GM21367 (cell line): ENCODE results near the gene SUCO.
"Not testable (repeated sequence)": the region's sequence is repeated elsewhere in the genome, so short reads cannot be mapped to it uniquely, and the experiment has no call there.

ENCODE experiments used
- ATAC-seq: cut with Tn5 transposase; IDR thresholded peaks from one replicate; pipeline ENCODE4 v1.9.1; 2021; ENCODE audit not compliant: unreplicated experiment

SUCO gene

DNA sequence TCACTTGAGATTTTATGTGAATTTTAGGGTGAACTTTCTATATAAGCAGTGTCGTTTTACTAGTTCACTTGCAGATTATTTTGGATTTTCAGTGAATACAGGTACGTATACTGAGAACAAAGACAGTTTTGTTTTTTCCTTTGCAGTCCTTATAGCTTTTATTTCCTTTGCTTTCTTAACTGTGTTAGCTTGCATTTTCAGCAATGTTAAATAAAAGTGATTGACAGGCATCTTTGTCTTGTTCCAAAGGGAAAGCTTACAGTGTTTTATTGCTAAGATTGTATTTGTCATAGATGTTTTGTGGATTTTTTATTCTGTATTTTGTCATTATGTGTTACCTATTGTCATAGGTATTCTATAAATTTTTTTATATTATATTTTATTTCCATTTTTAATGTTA, 72.7 kb downstream of the SUCO start:
- no peak for ATAC-seq

GRCh38 chr1:172607145-172607544, 74.2 kb downstream of the SUCO start:
- ATAC-seq, result no peak

- no peak for ATAC-seq
Measured at GRCh38 chr1:172608098-172608601, 75.2 kb downstream of the SUCO start.

- no peak for ATAC-seq
Measured at GRCh38 chr1:172609528-172609927, 76.6 kb downstream of the SUCO start.

GRCh38 chr1:172612478-172612877, 79.5 kb downstream of the SUCO start:
- no peak for ATAC-seq

DNA sequence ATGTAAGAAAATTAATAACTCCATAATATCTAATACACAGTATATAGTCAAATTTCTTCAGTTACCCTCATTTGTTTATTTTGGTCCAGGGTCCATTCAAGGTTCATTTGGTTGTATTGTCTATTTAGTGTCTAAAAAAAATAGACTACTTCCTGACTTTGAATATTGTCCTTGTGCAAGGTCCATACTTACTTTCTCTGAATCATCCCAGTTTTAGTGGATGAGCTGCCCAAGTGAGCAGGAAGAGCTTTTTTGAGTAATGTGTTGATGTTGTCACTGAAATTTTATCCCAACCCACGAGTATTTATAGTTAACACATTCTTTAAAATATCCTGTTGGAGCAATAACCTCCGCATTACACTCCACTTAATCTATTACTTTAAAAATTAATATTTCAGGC, 80.3 kb downstream of the SUCO start:
- ATAC-seq, result no peak

DNA sequence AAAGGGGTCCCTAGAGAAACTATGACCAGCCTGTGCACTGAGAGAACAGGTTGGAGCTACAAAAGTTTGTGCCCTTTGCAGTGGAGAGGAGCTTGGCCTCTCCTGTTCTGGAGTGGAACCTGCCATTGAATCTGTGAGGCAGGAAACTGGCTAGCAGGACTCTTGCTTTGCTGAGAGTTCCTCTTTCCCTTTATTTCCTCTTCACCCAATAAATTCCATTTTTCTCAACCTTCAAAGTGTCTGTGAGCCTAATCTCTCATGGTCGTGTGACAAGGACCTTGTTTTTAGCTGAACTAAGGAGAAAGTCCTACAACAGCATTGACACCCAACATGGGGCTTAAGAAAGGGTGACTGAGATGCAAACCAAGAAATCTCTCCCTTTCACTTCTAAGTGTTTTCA, 83.2 kb downstream of the SUCO start:
- ATAC-seq, result no peak

- no peak for ATAC-seq
Measured at GRCh38 chr1:172616636-172617035, 83.7 kb downstream of the SUCO start.

- not testable (repeated sequence) for ATAC-seq
Measured at GRCh38 chr1:172620603-172621002, 87.7 kb downstream of the SUCO start.

DNA sequence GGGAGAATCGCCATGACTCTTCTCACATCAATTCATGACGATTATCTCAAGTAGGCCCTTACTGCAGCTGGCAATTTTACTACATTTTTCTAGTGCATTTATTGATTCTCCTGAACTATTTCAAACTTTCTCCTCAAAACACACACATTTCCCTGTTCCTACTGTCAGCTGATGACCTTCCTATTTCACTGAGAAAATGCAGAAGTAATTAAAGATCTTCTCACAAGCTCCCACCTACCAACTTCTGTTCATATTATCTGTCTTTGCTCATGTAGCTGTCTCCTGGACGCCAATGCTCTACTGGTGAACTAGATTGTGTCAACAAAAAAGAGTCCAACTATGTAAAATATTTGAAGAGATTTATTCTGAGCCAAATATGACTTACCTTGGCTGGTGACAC, 89.6 kb downstream of the SUCO start:
- ATAC-seq, result no peak

GRCh38 chr1:172623748-172624147, 90.8 kb downstream of the SUCO start:
- no peak for ATAC-seq

DNA sequence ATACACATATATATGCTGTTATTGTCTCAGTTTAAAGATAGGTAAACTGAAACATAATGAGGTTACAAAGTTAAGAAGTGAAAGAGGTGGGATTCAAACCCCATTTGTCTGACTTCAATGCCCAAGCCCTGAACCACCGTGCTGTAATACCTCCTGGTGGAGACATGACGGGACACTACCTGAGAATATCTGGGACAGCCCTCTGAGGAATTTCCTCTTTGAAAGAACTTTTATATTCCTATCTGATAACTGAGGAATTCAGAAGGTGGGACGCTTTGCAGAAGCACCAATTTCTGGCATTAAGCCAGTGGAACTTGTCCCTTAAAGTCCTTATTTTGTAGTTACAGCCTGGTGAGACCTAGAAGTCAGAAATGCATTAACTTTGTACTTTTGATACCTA, 93.9 kb downstream of the SUCO start:
- ATAC-seq, result no peak

DNA sequence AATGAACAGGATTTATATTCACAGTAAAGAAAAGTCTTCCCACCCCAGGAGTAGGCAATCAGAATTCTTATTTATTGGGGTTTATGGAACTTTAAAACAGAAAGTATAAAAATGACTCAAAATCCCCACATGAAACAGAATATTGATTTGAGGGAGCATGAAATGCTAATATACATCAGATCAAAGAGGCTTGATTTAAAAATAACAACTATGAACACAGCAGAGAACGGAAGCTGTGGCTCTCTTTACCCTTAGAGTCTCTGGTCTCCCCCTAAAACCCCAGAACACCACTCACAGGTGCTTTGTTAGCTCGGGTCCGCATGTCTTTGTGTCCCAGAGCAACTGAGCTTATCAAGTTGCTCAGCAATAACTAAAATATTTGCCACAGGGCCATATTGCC, 94.8 kb downstream of the SUCO start:
- ATAC-seq, result no peak

DNA sequence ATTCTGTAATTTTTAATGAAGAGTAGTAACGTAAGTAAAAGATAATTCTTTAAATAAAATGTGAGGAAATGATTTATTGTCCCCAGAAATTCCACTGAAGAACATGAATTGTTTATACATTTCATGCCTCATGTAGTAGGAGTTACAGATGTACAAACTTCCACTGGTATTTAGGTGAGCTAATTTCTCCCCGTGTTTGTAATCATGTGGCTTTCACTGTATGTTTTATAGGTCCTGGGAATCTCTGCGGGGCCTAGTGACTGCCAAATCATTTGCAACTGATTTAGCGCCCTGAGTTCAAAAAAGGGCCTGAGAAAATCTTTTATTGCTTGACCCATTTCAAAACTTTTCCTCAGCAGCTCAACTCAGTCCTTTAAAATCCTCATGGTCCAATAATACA, 95.5 kb downstream of the SUCO start:
- no peak for ATAC-seq

DNA sequence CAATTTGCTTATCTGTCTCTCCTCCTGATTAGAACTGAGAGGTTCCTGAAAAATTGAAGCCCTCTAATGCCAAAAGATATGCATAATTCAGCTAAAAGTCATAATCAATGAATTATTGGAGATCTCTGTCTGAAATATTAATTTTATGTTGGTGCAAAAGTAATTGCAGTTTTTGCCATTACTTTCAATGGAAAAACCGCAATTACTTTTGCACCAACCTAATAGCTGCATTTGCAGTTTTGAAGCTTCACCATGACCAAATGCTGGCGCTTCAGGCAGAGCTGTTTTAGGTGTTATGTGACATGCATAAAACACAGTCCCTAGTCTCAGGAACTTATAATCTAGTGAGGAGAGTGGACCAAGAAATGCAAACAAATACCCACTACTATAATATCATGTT, 96.2 kb downstream of the SUCO start:
- ATAC-seq, result no peak

GRCh38 chr1:172629638-172630037, 96.7 kb downstream of the SUCO start:
- no peak for ATAC-seq

DNA sequence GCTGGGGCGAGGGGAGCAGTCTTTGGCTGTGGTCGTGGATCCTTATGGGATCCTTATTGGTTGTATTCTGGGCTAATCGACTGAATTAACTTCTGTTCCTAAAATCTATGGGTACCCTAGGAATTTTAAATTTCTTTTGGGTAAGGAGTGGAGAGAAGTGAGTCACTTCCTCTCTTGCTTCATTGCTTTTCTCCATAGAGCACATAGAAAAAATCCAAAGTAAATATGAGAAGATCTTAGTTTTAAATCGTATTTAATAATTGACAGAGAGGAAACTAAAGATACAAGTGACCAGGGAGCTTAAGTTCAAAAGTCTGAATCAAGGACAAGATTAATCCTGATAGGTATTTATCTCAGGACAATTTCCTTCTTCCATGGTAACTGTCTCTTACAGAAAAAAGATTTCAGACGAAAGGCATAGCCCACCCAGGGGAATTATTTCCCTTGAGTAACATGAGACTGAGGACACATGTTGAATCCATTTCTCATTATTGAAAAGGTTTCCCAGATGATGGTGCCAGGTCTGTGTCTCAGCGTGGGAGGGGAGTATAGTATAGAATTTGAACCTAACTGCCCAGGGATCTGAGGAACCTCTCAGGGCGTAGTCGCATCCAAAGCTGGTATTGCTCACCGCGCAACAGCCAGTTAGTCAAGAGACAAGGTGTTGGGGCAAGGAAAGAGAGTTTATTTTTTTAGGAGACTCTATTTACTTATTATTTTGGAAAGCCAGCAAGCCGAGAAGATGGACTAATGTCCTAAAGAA, 97.3 kb downstream of the SUCO start:
- ATAC-seq, result no peak

- no peak for ATAC-seq
Measured at GRCh38 chr1:172630868-172631267, 97.9 kb downstream of the SUCO start.

GRCh38 chr1:172637522-172637921, 104.6 kb downstream of the SUCO start:
- no peak for ATAC-seq

DNA sequence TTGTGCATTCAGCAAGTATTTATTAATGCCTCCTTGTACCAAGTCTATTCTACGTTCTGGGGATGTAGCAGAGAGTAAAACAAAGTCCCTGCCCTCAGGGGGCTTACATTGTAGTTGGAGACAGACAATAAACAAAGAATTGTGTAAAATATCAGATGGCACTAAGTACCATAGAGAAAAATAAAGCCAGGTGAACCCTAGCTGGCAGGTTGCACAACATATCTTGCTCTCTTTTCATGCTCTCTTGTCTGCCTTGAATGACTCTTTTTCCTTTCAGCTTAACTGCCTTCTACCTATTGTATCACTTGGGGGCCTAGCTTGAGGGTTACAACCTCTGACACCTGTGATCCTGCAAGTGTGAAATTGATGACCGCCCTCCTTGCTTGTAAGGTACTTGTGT, 105.3 kb downstream of the SUCO start:
- ATAC-seq, result no peak

- ATAC-seq, result peak; percentile 78
Measured at GRCh38 chr1:172638885-172639831, 106.2 kb downstream of the SUCO start.

DNA sequence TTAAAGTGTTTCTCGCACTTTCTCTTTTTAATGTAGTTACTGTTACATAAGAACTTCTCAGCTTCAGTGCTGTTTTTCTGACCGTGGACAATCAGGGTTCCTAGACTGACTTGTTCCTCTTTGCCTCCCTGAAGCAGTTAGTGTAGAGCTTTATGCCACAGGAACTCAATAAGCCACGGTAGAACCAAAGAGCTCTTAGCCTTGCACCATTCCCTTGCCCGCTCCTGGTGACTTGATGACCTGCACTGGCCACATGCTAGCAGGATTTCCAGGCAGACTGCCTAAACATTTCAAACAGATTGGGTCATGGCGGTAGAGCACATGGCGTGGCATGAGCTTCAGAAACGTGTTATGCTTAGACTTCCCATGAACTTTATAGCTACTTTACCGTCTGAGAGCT, 107.2 kb downstream of the SUCO start:
- no peak for ATAC-seq
